ENCODE results near the gene HYAL3. TPM values are rescaled to one million over a fixed set of nuclear protein-coding genes. Genes with fewer than 3 reads are reported as not detected.
"Not testable (repeated sequence)": the region's sequence is repeated elsewhere in the genome, so short reads cannot be mapped to it uniquely, and the experiment has no call there.

Gene HYAL3
- total and polyA plus RNA-seq, 2 of the 8 experiments (the other 6 are each of a cell fraction or from before 2014, with no cell fraction given) = 3.2 to 12.2 TPM

DNA sequence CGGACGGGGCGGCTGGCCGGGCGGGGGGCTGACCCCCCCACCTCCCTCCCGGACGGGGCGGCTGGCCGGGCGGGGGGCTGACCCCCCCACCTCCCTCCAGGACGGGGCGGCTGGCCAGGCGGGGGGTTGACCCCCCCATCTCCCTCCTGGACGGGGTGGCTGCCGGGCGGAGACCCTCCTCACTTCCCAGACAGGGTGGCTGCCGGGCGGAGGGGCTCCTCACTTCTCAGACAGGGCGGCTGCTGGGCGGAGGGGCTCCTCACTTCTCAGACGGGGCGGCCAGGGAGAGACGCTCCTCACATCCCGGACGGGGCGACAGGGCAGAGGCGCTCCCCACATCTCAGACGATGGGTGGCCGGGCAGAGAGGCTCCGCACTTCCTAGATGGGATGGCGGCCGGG is 12.8 kb upstream of the HYAL3 start:
- DNase-seq (ENCODE audit: low read depth in 1 of 2, low spot score in 2 of 2); H2BK12ac ChIP-seq (ENCODE audit: low read depth, low read length); H3K36me3 ChIP-seq (ENCODE audit: control insufficient read depth in 2 of 4, insufficient read depth in 4 of 4, low read length in 3 of 4); FAIRE-seq; H3K79me1 ChIP-seq (ENCODE audit: low read depth, low read length); H2AFZ ChIP-seq (ENCODE audit: low read length); H3K27ac ChIP-seq (ENCODE audit: low read depth, low read length); H3K27me3 ChIP-seq (replicated peaks in 1 of 4; ENCODE audit: control insufficient read depth in 3 of 4, extremely low read depth in 1 of 4, insufficient read depth in 3 of 4, low read length in 3 of 4); H2BK5ac ChIP-seq (ENCODE audit: low read depth, low read length); H3K18ac ChIP-seq (ENCODE audit: extremely low read depth, low read length); H4K5ac ChIP-seq (ENCODE audit: insufficient read length, low read depth, low read length); H4K91ac ChIP-seq (replicated peaks; ENCODE audit: insufficient read length, low read length); H3K4ac ChIP-seq (replicated peaks; ENCODE audit: insufficient read length, low read depth, low read length); H3K4me1 ChIP-seq (replicated peaks in 1 of 4; ENCODE audit: control insufficient read depth in 3 of 4, insufficient read depth in 4 of 4, low read length in 3 of 4); H3K9ac ChIP-seq (replicated peaks in 1 of 4; ENCODE audit: extremely low read depth in 1 of 4, low read depth in 3 of 4, low read length in 3 of 4); CTCF ChIA-PET (ENCODE audit: partially characterized antibody); H4K8ac ChIP-seq (ENCODE audit: extremely low read depth, insufficient read depth, low read length); H3K14ac ChIP-seq (ENCODE audit: insufficient read length); H2BK15ac ChIP-seq (ENCODE audit: low read length); H2AK5ac ChIP-seq (ENCODE audit: low read depth, low read length); H3K79me2 ChIP-seq (ENCODE audit: control insufficient read depth in 1 of 2, insufficient read depth in 2 of 2, low read length in 2 of 2); H3K23me2 ChIP-seq (ENCODE audit: low read depth, low read length); H3K4me2 ChIP-seq (ENCODE audit: insufficient read depth in 1 of 2, low read depth in 2 of 2, low read length in 2 of 2); H3K23ac ChIP-seq (ENCODE audit: insufficient read length); H3K56ac ChIP-seq (replicated peaks; ENCODE audit: insufficient read length, low read depth, low read length); H3K4me3 ChIP-seq (ENCODE audit: extremely low read depth in 1 of 4, insufficient read depth in 2 of 4, low read depth in 3 of 4, low read length in 4 of 4); POLR2A ChIA-PET (ENCODE audit: partially characterized antibody); H2BK20ac ChIP-seq (ENCODE audit: low read length); H2BK120ac ChIP-seq (replicated peaks; ENCODE audit: low read depth, low read length): not testable (repeated sequence)
- WGBS, 2 experiments (ENCODE audit: extremely low coverage in 1 of 2, insufficient coverage in 1 of 2, insufficient read length in 1 of 2, insufficient replicate concordance in 2 of 2, low coverage in 1 of 2, low lambda C conversion rate in 2 of 2, missing lambda C conversion rate in 1 of 2) = 90% methylated on average over 6 of the region's 32 CpGs; no CpG with 5 or more reads in 1 of the 2 experiments
- Histone ChIP-seq H4K20me1 (replicated peaks in 1 of 2; ENCODE audit: control insufficient read depth in 1 of 2, insufficient read depth in 2 of 2, low read length in 2 of 2) (peaks cover 7 to 10% of the 10 kb centered on the region in 2 experiments), H3K9me3 (ENCODE audit: insufficient read depth in 2 of 2, low read depth in 1 of 2, low read length in 1 of 2) (peaks cover 9 to 25% of the 10 kb centered on the region in 2 experiments; a peak in 3 of 4 replicates)

Data from H1 (cell line).